Suppressor macrophage treated with lipopolysaccharide for 1 hour (primary cell): ENCODE measurements around the gene GRIN2A.
A peak's percentile ranks its signal among the peaks of the same experiment; 100 is the strongest.

Experiments
- DNase-seq, 3 donors: peaks; one replicate each; pipeline ENCODE4 v3.0.0-alpha.2; 2020 to 2022

GRIN2A gene

GRCh38 chr16:10128397-10129258 lies 53.6 kb downstream of the GRIN2A start:
- no peak for DNase-seq

DNA sequence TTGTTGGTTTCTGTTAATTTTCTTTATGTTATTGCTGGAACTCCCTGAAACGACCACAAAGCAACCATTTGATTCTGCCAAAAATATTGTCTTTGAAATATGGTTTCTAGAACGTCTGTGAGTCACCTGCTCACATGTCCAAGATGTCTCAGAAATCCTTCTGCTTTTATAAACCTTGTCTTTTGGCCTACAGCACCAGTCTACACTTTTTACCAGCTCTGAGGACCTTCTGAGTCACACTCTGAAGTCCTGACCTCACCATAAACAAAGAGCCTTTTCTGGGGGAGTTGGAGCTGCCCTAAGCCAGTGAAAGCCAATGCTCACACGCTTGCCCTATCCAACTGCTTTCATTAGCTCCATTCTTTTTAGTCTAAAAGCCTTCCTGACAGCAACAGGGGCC lies 55.5 kb downstream of the GRIN2A start:
- DNase-seq, result no peak

GRCh38 chr16:10123141-10123540 lies 59.1 kb downstream of the GRIN2A start:
- no peak for DNase-seq

DNA sequence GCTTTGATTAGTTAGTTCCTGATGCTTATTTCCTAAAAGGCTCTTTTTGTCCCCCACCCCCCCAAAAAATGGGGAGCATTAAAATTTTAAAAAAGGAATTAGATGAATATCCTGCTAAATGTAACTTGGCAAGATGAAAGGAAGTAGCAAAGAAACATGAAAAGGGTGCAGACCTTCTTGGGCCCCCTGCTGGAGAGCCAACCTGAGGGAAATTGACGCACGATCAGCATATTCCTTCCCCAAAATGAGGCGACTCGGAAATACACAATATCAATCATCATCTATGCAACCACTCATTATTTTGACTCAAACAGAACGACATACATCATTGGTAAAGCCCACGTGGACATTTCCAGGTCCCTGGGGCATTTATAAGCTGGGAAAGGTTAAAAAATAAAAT lies 59.7 kb downstream of the GRIN2A start:
- DNase-seq, result peak in 1 of 3 donors; percentile 1

- DNase-seq, result no peak
Measured at GRCh38 chr16:10121897-10122425, 60.3 kb downstream of the GRIN2A start.

- DNase-seq, result no peak
Measured at GRCh38 chr16:10121491-10121890, 60.7 kb downstream of the GRIN2A start.

DNA sequence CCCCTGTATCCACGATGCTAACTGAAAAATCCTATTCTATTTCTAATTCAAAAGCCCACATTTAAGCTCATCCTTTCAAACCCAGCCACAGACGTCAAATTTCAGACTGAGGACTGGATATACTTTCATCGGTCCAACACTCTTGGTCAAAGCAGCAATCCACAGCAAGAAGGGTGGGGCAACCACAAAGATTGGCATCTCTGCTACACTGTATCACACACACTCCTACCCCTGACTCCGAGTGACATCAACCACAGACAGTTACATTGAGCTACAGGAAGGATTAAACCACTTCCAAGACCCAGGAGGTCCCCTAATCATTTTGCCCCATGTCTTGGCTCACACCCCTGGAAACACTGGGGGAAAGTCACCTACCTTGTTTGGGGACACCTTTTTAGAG lies 61.3 kb downstream of the GRIN2A start:
- no peak for DNase-seq

DNA sequence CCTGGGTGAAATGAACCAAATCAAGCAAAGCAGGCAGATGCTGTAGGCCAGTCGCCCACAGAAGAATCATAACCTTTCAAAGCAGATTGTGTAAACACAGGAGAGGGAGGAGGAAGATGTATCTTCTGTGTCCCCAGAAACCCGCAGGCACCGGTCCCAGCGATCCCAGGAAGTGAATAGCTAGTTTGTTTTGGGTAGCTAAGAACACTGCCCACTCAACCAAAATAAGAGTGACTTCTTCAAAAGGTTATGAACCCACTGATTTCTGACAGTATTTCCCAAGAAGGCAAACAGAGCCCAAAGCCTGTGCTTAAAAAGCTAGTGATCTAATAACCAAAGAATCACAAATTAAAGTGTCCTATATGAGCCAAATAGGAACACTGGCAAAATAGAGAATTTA lies 67.8 kb downstream of the GRIN2A start:
- no peak for DNase-seq

DNA sequence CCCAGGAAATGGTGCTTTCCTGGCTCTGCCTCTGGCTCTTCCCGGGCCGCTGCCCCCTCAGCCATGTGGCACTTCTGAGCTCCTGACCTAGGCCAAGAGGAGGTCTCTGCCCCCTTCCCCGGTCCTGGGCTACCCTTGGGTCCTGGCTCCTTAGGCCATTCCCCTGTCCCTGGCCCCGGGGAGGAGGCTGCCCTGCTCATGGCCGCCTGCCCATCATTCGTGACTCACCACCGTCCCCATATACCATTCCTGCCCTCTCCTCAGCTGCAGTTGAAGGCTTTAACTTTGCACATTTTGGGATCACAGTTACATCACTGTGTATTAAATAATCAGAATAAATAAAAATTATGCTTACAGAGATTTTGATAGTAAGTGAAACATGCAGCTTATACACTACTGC lies 69.0 kb downstream of the GRIN2A start:
- no peak for DNase-seq

DNA sequence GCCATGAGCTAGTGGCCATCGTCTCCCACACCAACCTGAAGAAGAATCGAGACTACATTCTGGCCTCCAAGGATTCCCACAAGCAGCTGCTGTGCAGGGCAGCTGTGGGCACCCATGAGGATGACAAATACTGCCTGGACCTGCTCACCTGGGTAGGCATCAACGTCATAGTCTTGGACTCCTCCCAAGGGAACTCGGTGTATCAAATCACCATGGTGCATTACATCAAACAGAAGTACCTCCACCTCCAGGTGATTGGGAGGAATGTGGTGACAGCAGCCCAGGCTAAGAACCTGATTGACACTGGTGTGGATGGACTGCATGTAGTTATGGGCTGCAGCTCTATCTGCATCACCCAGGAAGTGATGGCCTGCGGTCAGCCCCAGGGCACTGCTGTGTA lies 70.2 kb downstream of the GRIN2A start:
- no peak for DNase-seq

DNA sequence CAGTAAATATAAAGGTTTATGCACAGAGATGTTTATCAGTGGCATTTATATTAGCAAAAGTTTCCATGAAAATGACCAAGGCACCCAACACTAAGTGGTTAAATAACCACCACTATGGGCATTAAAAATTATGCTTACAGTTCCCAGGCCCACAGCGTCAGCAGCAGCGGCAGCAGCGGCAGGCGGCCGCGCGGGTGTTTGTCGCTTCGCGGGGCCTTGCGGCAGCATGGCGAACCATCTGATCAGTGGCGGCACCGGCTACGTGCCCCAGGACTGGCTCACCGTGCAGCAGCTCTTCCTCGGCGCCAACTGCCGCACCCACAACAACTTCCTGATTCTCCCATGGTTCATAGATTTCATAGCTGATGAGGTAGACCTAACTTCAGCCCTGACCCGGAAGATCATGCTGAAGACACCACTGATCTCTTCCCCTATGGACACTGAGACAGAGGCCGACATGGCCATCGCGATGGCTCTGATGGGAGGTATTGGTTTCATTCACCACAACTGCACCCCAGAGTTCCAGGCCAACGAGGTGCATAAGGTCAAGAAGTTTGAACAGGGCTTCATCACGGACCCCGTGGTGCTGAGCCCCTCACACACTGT lies 71.0 kb downstream of the GRIN2A start:
- DNase-seq, result no peak

DNA sequence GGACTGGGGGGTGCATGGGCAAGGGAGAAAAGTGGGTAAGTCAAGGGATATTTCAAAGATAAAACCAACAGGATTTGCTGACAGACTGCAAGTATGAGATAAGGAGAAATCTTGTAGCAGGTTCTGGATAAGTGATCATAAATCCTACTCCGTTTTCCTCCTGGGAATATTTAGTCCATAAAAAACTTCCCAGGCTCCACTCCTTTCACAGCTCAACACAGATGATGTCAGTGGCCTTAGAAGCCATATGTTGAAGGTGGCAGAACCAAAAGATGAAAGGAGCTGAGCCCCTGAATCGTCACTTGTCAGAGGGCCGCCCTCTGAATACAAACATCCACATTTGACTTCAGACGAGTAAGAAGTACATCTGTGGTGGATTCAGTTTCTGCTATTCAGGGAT lies 71.7 kb downstream of the GRIN2A start:
- DNase-seq, result no peak

DNA sequence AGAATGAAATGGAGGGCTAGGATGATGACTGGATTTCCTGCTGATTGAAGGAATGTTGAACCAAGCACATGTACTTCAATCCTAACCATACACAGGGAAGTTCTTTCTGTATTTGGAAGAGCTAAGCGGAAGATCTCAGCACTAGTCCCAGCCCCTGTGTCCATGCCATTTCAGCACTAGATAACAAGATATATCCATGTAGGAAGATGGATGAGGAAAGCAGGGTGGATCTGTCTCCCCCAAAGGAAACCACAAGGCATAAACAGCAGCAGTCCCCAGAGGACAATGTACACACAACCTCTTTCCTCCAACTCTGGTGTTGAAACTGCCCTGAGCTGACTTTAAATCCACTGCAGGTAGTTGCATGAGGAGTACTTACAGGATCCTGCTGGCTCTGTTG lies 75.1 kb downstream of the GRIN2A start:
- DNase-seq, result no peak

GRCh38 chr16:10103700-10104099 lies 78.5 kb downstream of the GRIN2A start:
- DNase-seq, result no peak

GRCh38 chr16:10103118-10103517 lies 79.1 kb downstream of the GRIN2A start:
- DNase-seq, result no peak

DNA sequence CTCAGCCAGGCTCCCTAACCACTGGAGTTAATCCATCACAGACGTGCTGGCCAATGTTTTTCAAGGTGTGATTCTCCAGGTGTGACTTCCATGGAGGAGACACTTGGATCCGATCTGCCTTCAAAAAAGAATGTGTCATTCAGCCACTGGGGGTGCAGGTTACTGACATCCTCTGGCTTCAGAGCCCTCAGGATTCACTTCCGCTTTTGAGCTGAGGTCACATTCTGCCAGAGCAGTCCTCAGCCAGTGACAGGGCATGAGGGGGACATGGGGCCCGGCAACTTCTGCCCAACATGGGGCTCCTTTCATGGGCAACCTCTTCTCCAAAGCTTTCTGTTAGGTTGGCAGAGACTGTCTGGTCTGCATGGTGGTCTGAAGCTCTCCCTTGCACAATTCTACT lies 81.4 kb downstream of the GRIN2A start:
- no peak for DNase-seq

DNA sequence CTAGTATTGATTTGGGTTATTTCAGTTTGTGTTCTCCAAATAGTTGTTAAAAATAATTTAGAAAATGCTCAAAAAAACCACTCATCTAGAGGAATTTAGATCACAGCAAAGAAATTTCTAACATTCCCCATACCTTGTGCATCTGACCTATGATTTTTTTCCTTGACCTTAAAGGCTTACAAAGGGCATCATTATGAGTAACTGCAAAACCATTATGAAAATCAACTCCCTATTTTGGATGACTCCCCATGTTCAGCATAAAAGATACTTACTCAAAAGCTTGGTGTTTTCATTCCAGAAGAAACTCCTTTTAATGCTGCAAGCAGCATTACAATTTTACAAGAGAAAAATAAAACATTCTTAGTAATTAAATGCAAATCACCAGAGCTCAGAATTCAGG lies 83.2 kb downstream of the GRIN2A start:
- no peak for DNase-seq

- DNase-seq, result no peak
Measured at GRCh38 chr16:10097271-10097670, 85.0 kb downstream of the GRIN2A start.

DNA sequence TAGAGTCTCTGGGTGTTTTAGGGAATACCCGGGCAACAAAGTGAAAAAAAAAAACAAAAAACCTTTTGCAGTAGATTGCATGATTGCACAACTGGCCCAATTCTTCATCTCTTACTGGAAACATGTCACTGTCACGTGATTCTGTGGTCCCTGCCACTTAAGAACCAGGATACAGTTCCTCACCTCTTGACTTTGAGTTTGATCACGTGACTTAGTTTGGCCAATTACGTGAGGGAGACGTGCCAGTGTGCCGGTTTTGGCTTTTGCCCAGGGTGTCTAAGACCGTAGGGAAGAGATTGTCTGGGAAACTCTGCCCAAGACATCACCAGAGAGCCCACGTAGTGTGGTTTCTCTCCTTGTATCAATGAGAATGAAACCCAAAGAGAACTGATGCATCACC lies 88.7 kb downstream of the GRIN2A start:
- no peak for DNase-seq

GRCh38 chr16:10090816-10091215 lies 91.4 kb downstream of the GRIN2A start:
- no peak for DNase-seq

DNA sequence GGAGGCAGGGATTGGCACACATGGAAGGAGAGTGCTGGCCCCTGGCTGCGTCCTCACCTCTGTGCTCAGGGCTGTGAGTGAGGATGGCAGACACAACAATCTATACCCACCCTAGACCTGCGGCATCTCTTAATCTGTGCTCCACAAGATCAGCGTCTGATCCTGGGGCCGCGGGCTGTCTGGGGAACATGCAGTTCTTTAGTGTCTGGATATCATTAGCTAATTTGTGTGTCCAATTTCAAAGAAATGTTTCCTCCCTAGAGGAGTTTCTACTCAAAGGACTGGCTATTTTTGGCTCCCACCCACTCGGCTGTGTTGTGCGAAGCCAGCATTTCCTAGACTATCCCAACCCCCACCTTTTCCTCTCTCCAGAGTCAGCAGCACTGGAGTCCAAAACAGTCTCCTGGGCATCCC lies 93.8 kb downstream of the GRIN2A start:
- DNase-seq, result no peak

DNA sequence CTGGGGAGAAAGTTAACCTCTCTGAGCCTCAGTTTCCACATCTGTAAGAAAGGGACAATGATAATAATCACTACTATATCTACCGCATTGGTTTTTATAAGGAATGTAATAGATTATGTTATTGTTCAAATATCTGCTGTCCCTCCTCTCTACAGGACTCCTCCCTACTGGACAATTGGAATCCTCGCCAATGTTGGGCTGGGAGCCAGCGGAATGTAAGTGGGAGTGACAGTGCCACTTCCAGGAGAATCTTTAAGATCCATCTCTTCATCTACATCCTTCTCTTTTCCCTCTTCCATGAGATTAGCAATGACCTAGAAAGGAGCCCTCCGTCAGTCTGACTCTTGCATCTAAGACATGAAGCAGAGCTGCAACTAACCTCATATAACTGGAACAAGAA lies 95.1 kb downstream of the GRIN2A start:
- DNase-seq, result no peak

GRCh38 chr16:10086620-10087019 lies 95.6 kb downstream of the GRIN2A start:
- DNase-seq, result no peak

DNA sequence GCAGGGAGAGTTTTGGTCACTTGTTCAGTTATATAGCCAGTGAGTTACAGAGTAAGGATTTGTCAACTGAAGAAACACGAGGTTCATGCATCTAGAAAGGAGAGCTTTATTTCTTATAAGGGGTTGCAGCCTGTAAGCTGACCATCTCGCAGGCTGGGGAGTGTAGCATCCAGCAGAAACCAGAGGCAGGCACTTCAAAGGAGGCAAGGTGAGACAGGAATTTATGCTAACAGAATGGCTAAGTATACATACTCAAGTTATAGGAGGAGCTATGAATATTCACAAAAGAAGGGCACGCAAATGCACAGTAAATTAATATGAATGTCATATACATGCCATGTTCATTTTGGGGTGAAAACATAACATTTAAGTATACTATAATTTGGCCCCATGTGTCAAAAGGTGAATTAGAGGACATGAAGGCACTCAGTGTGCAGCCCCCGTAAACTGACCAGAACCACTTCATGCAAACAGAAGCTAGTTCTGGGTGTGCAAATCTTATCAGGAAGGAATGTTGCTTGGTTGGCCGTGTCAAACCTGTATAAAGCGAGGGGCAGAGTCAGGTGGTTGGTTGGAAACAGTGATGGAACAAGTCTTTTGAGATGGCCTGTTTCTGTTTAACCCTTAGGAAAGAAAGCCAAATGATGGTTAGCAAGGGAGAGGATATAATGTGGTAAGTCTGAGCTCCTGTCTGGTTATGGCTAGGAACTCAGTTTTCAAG lies 97.0 kb downstream of the GRIN2A start:
- no peak for DNase-seq
